ENCODE results near the gene KCNB1. TPM values are rescaled to one million over a fixed set of nuclear protein-coding genes. Genes with fewer than 3 reads are reported as not detected.

KCNB1 gene
- total and polyA plus RNA-seq, 4 donors = under 0.01 to 3.4 (median 1.4) TPM

DNA sequence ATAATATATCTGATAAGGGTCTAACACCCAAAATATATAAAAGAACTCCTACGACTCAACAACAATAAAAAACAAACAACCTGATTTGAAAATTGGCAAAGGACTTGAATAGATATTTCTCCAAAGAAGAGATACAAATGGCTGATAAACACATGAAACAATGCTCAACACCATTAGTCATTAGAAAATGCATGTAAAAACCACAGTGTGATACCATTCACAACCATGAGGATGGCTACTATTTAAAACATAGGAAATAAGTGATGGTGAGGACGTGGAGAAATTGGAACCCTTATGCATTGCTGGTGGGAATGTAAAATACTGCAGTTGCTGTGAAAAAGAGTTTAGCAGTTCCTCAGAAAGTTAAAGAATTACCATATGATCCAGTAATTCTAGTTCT lies 44.1 kb upstream of the KCNB1 start:
- WGBS = 88% methylated on average over 2 of the region's 2 CpGs
- TF ChIP-seq RAD21 (IDR thresholded peaks at IDR 0.05) (no peak), TAF1 (conservative IDR thresholded peaks at IDR 0.05) (no peak), HNF4G (IDR thresholded peaks at IDR 0.05) (no peak), GABPA (IDR thresholded peaks at IDR 0.05 in 1 of 2, conservative IDR thresholded peaks at IDR 0.05 in 1 of 2) (no peak), FOXA2 (IDR thresholded peaks at IDR 0.05) (no peak), RXRA (IDR thresholded peaks at IDR 0.05) (no peak), FOXA1 (IDR thresholded peaks at IDR 0.05) (no peak), JUND (IDR thresholded peaks at IDR 0.05) (no peak), EGR1 (IDR thresholded peaks at IDR 0.05; ENCODE audit: low read depth in 2 of 2) (no peak), YY1 (IDR thresholded peaks at IDR 0.05) (no peak)
- TF ChIP-seq, protein P1, sequence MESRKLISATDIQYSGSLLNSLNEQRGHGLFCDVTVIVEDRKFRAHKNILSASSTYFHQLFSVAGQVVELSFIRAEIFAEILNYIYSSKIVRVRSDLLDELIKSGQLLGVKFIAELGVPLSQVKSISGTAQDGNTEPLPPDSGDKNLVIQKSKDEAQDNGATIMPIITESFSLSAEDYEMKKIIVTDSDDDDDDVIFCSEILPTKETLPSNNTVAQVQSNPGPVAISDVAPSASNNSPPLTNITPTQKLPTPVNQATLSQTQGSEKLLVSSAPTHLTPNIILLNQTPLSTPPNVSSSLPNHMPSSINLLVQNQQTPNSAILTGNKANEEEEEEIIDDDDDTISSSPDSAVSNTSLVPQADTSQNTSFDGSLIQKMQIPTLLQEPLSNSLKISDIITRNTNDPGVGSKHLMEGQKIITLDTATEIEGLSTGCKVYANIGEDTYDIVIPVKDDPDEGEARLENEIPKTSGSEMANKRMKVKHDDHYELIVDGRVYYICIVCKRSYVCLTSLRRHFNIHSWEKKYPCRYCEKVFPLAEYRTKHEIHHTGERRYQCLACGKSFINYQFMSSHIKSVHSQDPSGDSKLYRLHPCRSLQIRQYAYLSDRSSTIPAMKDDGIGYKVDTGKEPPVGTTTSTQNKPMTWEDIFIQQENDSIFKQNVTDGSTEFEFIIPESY (IDR thresholded peaks at IDR 0.05) = no peak
- TF ChIP-seq, protein P2, sequence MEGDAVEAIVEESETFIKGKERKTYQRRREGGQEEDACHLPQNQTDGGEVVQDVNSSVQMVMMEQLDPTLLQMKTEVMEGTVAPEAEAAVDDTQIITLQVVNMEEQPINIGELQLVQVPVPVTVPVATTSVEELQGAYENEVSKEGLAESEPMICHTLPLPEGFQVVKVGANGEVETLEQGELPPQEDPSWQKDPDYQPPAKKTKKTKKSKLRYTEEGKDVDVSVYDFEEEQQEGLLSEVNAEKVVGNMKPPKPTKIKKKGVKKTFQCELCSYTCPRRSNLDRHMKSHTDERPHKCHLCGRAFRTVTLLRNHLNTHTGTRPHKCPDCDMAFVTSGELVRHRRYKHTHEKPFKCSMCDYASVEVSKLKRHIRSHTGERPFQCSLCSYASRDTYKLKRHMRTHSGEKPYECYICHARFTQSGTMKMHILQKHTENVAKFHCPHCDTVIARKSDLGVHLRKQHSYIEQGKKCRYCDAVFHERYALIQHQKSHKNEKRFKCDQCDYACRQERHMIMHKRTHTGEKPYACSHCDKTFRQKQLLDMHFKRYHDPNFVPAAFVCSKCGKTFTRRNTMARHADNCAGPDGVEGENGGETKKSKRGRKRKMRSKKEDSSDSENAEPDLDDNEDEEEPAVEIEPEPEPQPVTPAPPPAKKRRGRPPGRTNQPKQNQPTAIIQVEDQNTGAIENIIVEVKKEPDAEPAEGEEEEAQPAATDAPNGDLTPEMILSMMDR (IDR thresholded peaks at IDR 0.05; ENCODE audit: low read depth, low read length, missing input control) = no peak
- TF ChIP-seq, protein P3, sequence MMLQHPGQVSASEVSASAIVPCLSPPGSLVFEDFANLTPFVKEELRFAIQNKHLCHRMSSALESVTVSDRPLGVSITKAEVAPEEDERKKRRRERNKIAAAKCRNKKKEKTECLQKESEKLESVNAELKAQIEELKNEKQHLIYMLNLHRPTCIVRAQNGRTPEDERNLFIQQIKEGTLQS (IDR thresholded peaks at IDR 0.05) = no peak
- no peaks in the 10 kb centered on the region for H3K4me1 ChIP-seq (ENCODE audit: control insufficient read depth in 4 of 4, insufficient read depth in 4 of 4, low read length in 3 of 4)
- H3K9ac ChIP-seq (ENCODE audit: low read depth in 1 of 2, low read length in 2 of 2) = no peak overlapping the region
- H3K36me3 ChIP-seq (ENCODE audit: control insufficient read depth in 4 of 4, insufficient read depth in 3 of 4, low read depth in 1 of 4, low read length in 3 of 4) = peaks cover 0 to 2% (median 0%) of the 10 kb centered on the region in 4 donors
- H3K27me3 ChIP-seq (ENCODE audit: control insufficient read depth in 4 of 4, insufficient read depth in 4 of 4, low read length in 3 of 4) = no peaks in the 10 kb centered on the region
- no peak for DNase-seq (ENCODE audit: low spot score)
- H3K4me3 ChIP-seq (ENCODE audit: low read depth in 1 of 3, low read length in 3 of 3) = no peak overlapping the region
- no peak overlapping the region for H3K27ac ChIP-seq (ENCODE audit: low read depth in 1 of 2, low read length in 2 of 2)
- no peaks in the 10 kb centered on the region for H3K9me3 ChIP-seq (ENCODE audit: control insufficient read depth in 4 of 4, low read length in 3 of 4)

DNA sequence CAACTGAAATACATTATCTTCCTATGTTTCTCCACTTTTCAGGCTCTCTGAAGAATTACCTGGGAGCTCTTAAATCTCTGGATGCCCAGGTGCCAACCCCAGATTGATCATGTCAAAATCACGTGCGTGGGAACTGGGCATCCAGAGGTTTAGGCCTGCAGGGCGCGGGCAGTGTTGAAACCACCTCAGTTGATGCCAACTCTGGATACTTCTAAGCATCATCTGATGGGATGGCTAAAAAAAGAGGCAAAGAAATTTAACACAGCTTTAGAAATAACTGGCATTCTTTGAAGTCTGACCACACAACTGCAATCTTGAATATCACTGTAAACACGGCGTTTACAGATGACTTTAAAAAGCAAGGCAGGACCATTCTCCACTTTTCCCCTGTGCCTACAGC lies 43.6 kb upstream of the KCNB1 start:
- 68% methylated on average over 6 of the region's 6 CpGs for WGBS
- H3K36me3 ChIP-seq (ENCODE audit: control insufficient read depth in 4 of 4, insufficient read depth in 3 of 4, low read depth in 1 of 4, low read length in 3 of 4) = peaks cover 0 to 2% (median 0%) of the 10 kb centered on the region in 4 donors
- DNase-seq (ENCODE audit: low spot score) = no peak
- no peaks in the 10 kb centered on the region for H3K9me3 ChIP-seq (ENCODE audit: control insufficient read depth in 4 of 4, low read length in 3 of 4)
- no peak overlapping the region for H3K9ac ChIP-seq (ENCODE audit: low read depth in 1 of 2, low read length in 2 of 2)
- H3K4me3 ChIP-seq (ENCODE audit: low read depth in 1 of 3, low read length in 3 of 3) = no peak overlapping the region
- no peak overlapping the region for H3K27ac ChIP-seq (ENCODE audit: low read depth in 1 of 2, low read length in 2 of 2)
- no peaks in the 10 kb centered on the region for H3K27me3 ChIP-seq (ENCODE audit: control insufficient read depth in 4 of 4, insufficient read depth in 4 of 4, low read length in 3 of 4)
- TF ChIP-seq RAD21 (IDR thresholded peaks at IDR 0.05) = no peak
- no peak for TF ChIP-seq TAF1 (conservative IDR thresholded peaks at IDR 0.05)
- TF ChIP-seq, protein P4, sequence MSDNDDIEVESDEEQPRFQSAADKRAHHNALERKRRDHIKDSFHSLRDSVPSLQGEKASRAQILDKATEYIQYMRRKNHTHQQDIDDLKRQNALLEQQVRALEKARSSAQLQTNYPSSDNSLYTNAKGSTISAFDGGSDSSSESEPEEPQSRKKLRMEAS (IDR thresholded peaks at IDR 0.05) = no peak
- no peak for TF ChIP-seq JUND (IDR thresholded peaks at IDR 0.05)
- no peaks in the 10 kb centered on the region for H3K4me1 ChIP-seq (ENCODE audit: control insufficient read depth in 4 of 4, insufficient read depth in 4 of 4, low read length in 3 of 4)

- no peaks in the 10 kb centered on the region for H3K27me3 ChIP-seq (ENCODE audit: control insufficient read depth in 4 of 4, insufficient read depth in 4 of 4, low read length in 3 of 4)
- H3K27ac ChIP-seq (ENCODE audit: low read depth in 1 of 2, low read length in 2 of 2) = no peak overlapping the region
- 94% methylated on average over 8 of the region's 8 CpGs for WGBS
- no peaks in the 10 kb centered on the region for H3K4me1 ChIP-seq (ENCODE audit: control insufficient read depth in 4 of 4, insufficient read depth in 4 of 4, low read length in 3 of 4)
- no peak overlapping the region for H3K4me3 ChIP-seq (ENCODE audit: low read depth in 1 of 3, low read length in 3 of 3)
- no peaks in the 10 kb centered on the region for H3K9me3 ChIP-seq (ENCODE audit: control insufficient read depth in 4 of 4, low read length in 3 of 4)
- H3K9ac ChIP-seq (ENCODE audit: low read depth in 1 of 2, low read length in 2 of 2) = no peak overlapping the region
- DNase-seq (ENCODE audit: low spot score) = no peak
- H3K36me3 ChIP-seq (ENCODE audit: control insufficient read depth in 4 of 4, insufficient read depth in 3 of 4, low read depth in 1 of 4, low read length in 3 of 4) = peaks cover 0 to 2% (median 0%) of the 10 kb centered on the region in 4 donors
- TF ChIP-seq FOXA2 (IDR thresholded peaks at IDR 0.05) (no peak), HNF4A (conservative IDR thresholded peaks at IDR 0.05) (no peak), FOXA1 (IDR thresholded peaks at IDR 0.05) (no peak), SP1 (IDR thresholded peaks at IDR 0.05) (no peak), RAD21 (IDR thresholded peaks at IDR 0.05) (no peak), TAF1 (conservative IDR thresholded peaks at IDR 0.05) (no peak), RXRA (IDR thresholded peaks at IDR 0.05) (no peak), NR2F2 (IDR thresholded peaks at IDR 0.05) (no peak)
- TF ChIP-seq, protein P1 (IDR thresholded peaks at IDR 0.05) = no peak
- TF ChIP-seq, protein P4 (IDR thresholded peaks at IDR 0.05) = no peak
Observed at GRCh38 chr20:49523767-49524360, 41.4 kb upstream of the KCNB1 start.
